ENCODE data around the gene SEPTIN8. TPM values are rescaled to one million over a fixed set of nuclear protein-coding genes. Genes with fewer than 3 reads are reported as not detected.

SEPTIN8 gene
- polyA plus RNA-seq, 1 donor (not counting 4 experiments of a cell fraction or from before 2014, with no cell fraction given): 46.4 TPM

DNA sequence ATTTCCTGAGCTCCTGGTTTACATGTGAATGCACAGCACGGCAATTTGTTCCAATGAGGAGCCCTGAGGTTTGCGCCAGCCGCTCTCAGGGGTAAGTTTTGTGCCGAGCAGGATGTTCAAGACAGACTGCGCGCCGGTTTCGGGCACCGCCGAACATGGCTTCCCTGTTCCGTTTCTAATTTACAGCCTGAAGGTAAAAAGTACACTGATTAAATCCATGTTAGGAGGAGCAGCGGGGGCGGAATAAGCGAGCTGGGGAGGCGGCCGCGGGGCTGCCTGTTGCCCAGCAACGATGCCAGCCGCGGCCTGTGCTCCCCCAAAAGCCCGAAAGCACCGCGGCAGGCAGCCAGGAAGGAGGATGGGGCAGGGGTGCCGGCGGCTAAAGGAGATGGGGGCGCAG is 42.4 kb upstream of the SEPTIN8 start:
- TF ChIP-seq EZH2 (IDR thresholded peaks at IDR 0.05; ENCODE audit: low read length): no peak
- TF ChIP-seq CTCF (optimal IDR thresholded peaks at IDR 0.05 in 1 of 3, IDR thresholded peaks at IDR 0.05 in 1 of 3, conservative IDR thresholded peaks at IDR 0.05 in 1 of 3; ENCODE audit: extremely low read depth in 1 of 3, insufficient read depth in 2 of 3, low read length in 3 of 3): no peak
- DNase-seq (ENCODE audit: low read depth, low spot score): no peak
- H3K4me2 ChIP-seq (ENCODE audit: control insufficient read depth, extremely low read depth, insufficient read depth, low read depth, low read length): peak overlapping the region; percentile 32
- no peaks in the 10 kb centered on the region for H3K9me1 ChIP-seq (ENCODE audit: control insufficient read depth, extremely low read depth, insufficient read depth, low read length)
- FAIRE-seq: no peak
- H3K9ac ChIP-seq (ENCODE audit: control insufficient read depth, extremely low read depth, insufficient read depth, low read length): no peak overlapping the region
- H3K27me3 ChIP-seq (ENCODE audit: control insufficient read depth, extremely low read depth, insufficient read depth, low read length): peaks cover 12% of the 10 kb centered on the region
- dilution Hi-C loops (cut with MboI; ENCODE audit: extremely low pct_ligation_motif_present, low sequenced_read_pairs): no loop called here
- H3K4me1 ChIP-seq (ENCODE audit: control insufficient read depth, extremely low read depth, insufficient read depth, low read length): no peaks in the 10 kb centered on the region
- H3K27ac ChIP-seq (ENCODE audit: control insufficient read depth, insufficient read depth, low read length): no peak overlapping the region
- no peak overlapping the region for H3K4me3 ChIP-seq (ENCODE audit: control insufficient read depth in 2 of 3, extremely low read depth in 1 of 3, insufficient read depth in 2 of 3, low read depth in 1 of 3, low read length in 3 of 3)
- no peaks in the 10 kb centered on the region for H3K36me3 ChIP-seq (ENCODE audit: control insufficient read depth in 2 of 2, extremely low read depth in 1 of 2, insufficient read depth in 2 of 2, low read length in 2 of 2)
- no peaks in the 10 kb centered on the region for H3K79me2 ChIP-seq (ENCODE audit: control insufficient read depth, insufficient read depth, low read length)
- no peaks in the 10 kb centered on the region for H3K9me3 ChIP-seq (ENCODE audit: control insufficient read depth, low read depth, low read length)
- H4K20me1 ChIP-seq (ENCODE audit: control insufficient read depth, extremely low read depth, insufficient read depth, low read length): no peaks in the 10 kb centered on the region
- peak overlapping the region; percentile 19 for H2AFZ ChIP-seq (ENCODE audit: control insufficient read depth, low read length)

DNA sequence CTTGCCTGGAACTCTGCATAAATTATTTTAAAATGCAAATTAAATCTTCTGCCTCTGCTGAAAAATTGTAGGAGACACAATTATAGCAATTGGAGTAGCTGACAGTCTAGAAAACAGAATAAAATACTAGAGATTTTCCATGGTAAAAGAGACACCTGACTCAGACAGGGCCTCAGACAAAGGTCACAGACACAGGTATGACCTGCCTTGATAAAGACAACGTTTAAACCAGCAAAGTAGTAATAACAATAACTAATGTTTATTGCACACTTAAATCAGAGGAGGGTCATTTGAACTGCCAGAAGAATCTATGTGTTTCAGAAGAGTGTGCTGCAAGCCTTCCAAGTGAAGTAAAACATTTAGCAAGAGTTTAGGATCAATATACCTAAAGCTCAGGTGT is 40.0 kb upstream of the SEPTIN8 start:
- no peaks in the 10 kb centered on the region for H3K36me3 ChIP-seq (ENCODE audit: control insufficient read depth in 2 of 2, extremely low read depth in 1 of 2, insufficient read depth in 2 of 2, low read length in 2 of 2)
- H3K4me2 ChIP-seq (ENCODE audit: control insufficient read depth, extremely low read depth, insufficient read depth, low read depth, low read length): no peak overlapping the region
- no peaks in the 10 kb centered on the region for H4K20me1 ChIP-seq (ENCODE audit: control insufficient read depth, extremely low read depth, insufficient read depth, low read length)
- no peak overlapping the region for H3K27ac ChIP-seq (ENCODE audit: control insufficient read depth, insufficient read depth, low read length)
- H2AFZ ChIP-seq (ENCODE audit: control insufficient read depth, low read length): no peak overlapping the region
- no peaks in the 10 kb centered on the region for H3K79me2 ChIP-seq (ENCODE audit: control insufficient read depth, insufficient read depth, low read length)
- no peak for TF ChIP-seq EZH2 (IDR thresholded peaks at IDR 0.05; ENCODE audit: low read length)
- TF ChIP-seq CTCF (optimal IDR thresholded peaks at IDR 0.05 in 1 of 3, IDR thresholded peaks at IDR 0.05 in 1 of 3, conservative IDR thresholded peaks at IDR 0.05 in 1 of 3; ENCODE audit: extremely low read depth in 1 of 3, insufficient read depth in 2 of 3, low read length in 3 of 3): no peak
- H3K9me3 ChIP-seq (ENCODE audit: control insufficient read depth, low read depth, low read length): no peaks in the 10 kb centered on the region
- H3K4me3 ChIP-seq (ENCODE audit: control insufficient read depth in 2 of 3, extremely low read depth in 1 of 3, insufficient read depth in 2 of 3, low read depth in 1 of 3, low read length in 3 of 3): no peak overlapping the region
- H3K4me1 ChIP-seq (ENCODE audit: control insufficient read depth, extremely low read depth, insufficient read depth, low read length): no peaks in the 10 kb centered on the region
- no peak overlapping the region for H3K9ac ChIP-seq (ENCODE audit: control insufficient read depth, extremely low read depth, insufficient read depth, low read length)
- FAIRE-seq (no peak), DNase-seq (ENCODE audit: low read depth, low spot score) (no peak)
- dilution Hi-C loops (cut with MboI; ENCODE audit: extremely low pct_ligation_motif_present, low sequenced_read_pairs): no loop called here
- no peaks in the 10 kb centered on the region for H3K9me1 ChIP-seq (ENCODE audit: control insufficient read depth, extremely low read depth, insufficient read depth, low read length)
- peaks cover 35% of the 10 kb centered on the region for H3K27me3 ChIP-seq (ENCODE audit: control insufficient read depth, extremely low read depth, insufficient read depth, low read length)
